Coronary artery (tissue), 2 donors: ENCODE data around the gene MEG3.

ENCODE experiments used
- DNase-seq: peaks from one replicate; pipeline ENCODE4 v3.0.0-alpha.2; 2017; ENCODE audit warnings: low spot score
- H3K27ac ChIP-seq, 2 donors: fragments of 200-600 bp; sonication (generic); one replicate each; pipeline ENCODE4 v1.5.1; 2016 to 2019
- H3K4me3 ChIP-seq: fragments of 200-600 bp; sonication (generic); 2 replicates; pipeline ENCODE4 v1.5.1; 2016; ENCODE audit warnings: mild to moderate bottlenecking, moderate library complexity
- CTCF ChIP-seq: fragments of 200-600 bp; sonication (generic); IDR thresholded peaks from one replicate; pipeline ENCODE4 v1.5.1; 2019; ENCODE audit warnings: antibody characterized with exemption

The MEG3 gene

DNA sequence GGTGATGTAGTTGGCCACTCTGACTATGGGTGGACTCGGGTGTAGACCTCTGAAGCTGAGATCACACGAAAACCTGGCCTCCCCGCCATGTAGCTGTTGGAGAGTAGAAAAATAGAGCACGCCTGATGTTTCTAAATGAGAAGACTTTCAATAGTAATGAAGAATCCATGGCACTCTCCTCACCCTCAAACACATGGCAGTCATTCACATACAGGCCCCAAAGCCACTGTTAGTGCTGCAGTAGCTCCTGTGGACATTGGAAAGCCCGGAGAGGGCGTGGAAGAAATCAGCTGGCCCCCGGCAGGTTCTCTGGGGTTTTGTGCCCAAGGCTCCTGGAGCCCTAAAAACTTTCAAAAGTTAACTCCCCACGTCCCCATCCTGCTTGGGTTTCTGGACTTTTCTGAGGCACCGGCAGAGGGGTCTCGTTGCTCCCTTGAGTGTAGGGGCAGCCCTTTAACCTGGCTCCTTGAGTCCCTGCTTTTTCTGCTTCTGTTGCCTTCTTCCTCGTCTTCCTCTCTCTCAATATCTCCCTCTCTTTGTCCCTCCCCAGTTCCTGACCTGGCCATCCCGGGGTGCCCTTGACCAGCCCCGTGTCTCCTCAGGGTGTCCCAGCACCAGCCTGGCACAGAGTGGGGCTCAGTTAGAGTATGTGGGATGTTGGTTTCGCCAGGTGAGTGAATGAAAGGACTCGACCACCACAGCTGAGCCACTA, 8.3 kb downstream of the MEG3 start:
- no peak for TF ChIP-seq CTCF
- H3K27ac ChIP-seq = no peak overlapping the region
- no peak for DNase-seq
- no peak overlapping the region for H3K4me3 ChIP-seq

- DNase-seq = no peak
- H3K4me3 ChIP-seq = no peak overlapping the region
- no peak for TF ChIP-seq CTCF
- H3K27ac ChIP-seq = no peak overlapping the region
Observed at GRCh38 chr14:100834794-100835547, 9.1 kb downstream of the MEG3 start.

DNA sequence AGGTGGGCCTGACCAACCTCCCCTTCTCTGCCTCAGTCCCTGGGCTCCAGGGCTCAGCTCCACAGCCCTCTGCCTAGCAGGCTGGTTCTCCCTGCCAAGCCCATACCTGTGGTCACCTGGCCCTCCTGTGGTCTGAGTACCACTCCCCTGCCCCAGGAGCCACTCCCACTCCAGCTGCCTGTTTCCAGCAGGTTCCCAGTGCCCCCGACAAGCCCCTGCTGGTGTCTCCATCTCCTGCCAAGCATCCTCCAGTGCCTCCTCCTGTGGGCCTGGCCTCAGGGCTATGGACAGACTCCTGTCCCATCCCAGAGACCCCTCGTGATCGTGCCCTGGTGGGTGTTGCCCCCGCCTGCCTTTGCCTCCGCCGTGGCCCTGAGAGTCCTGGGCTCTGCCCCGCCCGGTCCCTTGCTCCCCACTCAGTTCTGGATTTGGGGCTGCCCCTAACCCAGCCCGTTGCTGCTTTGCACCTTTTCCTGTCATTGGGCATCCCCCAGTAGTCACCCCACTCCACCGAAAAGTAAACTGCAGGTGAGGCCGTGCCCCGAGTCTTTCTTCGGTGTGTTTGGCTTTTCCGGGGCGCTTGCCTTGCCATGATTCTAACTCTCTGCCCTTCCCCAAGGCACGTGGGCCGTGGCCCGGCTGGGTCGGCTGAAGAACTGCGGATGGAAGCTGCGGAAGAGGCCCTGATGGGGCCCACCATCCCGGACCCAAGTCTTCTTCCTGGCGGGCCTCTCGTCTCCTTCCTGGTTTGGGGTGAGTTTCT, 9.8 kb downstream of the MEG3 start:
- no peak overlapping the region for H3K4me3 ChIP-seq
- no peak for TF ChIP-seq CTCF
- H3K27ac ChIP-seq = no peak overlapping the region
- no peak for DNase-seq

GRCh38 chr14:100836311-100836805, 10.4 kb downstream of the MEG3 start:
- H3K27ac ChIP-seq = no peak overlapping the region
- no peak for DNase-seq
- H3K4me3 ChIP-seq = no peak overlapping the region
- TF ChIP-seq CTCF = no peak

DNA sequence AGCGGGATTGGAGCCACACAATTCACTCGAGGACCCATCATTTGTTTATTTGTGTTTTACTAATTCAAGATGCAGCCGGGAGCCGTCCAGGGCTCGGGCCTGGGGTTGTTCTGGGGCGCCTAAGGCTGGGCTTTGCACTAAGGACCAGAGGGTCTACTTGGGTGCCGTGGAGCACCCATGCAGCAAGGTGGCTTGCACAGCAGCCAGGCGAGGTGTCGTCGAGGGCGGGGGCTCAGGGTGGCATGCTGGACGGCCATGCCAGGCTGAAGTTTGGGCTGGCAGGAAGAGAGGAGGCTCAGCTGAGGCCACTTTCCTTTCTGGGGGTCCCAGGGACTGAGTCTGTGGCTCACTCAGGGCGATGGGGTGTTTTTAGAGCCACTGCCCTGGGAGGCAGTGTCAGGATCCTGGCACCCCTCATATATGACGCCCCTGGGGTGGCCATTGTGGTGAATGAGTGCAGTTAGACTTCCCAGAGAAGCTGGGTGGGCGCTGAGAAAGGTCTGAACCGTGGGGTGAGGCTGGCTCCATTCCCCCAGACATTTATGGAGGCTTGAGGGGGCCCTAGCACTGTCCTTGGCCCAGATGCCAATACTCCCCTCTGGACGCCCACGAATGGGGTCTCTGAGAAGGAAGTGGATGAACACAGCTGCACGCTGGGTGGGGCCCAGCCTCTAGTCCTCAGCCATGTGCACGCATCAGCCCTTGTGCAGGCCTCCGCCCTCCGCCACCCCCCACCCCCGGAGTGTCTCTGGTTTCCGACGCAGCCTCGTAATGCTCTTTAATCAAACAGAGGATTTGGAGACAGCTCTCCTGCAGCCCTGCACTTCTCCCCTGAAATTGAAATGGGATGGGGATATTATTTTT, 11.3 kb downstream of the MEG3 start:
- Histone ChIP-seq H3K27ac (no peak overlapping the region), H3K4me3 (no peak overlapping the region)
- no peak for DNase-seq
- no peak for TF ChIP-seq CTCF

DNA sequence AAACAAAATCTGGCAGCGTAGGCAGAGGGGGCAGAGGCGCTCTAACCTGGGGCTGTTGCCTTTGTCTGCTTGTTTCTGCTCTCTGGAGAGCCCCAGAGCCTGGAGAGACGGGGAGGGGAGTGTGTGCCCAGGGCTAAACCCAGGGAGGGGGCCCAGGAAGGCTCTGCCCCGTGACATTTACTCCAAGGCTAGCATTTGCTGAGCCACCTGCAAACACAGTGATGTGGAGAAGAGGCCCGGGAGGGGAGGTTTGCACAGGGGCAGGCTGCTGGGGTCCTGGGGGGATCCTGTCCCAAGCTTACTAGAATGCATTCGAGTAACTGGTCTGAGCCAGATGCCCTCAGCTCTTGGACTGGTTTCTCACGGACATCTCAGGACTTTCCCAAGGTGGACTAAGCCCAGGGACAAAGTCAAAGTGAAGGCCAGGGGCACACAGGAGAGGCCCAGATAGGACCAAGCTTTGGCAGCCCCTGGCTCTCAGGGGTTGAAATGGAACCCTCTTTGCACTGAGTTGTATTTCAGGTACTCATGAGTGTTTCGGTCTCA, 12.0 kb downstream of the MEG3 start:
- H3K4me3 ChIP-seq = no peak overlapping the region
- TF ChIP-seq CTCF = no peak
- DNase-seq = no peak
- H3K27ac ChIP-seq = no peak overlapping the region
